Lung (tissue), 12 donors: Measurements from ENCODE around the gene PRSS33. TPM values are rescaled to one million over a fixed set of nuclear protein-coding genes. Genes with fewer than 3 reads are reported as not detected.

Experiments
- ATAC-seq: fragments of 200-7000 bp; cut with Tn5 transposase; one replicate; pipeline ENCODE4 v1.9.1; 2020; ENCODE audit warnings: moderate number of reproducible peaks; ENCODE audit not compliant: insufficient read depth, low FRiP score
- DNase-seq, 3 donors: peaks; one replicate each; pipeline ENCODE4 v3.0.0-alpha.2; 2013 to 2017
- H3K27ac ChIP-seq, 2 donors: one replicate each; pipeline ENCODE4 v1.5.1; 2013; ENCODE audit warnings: mild to moderate bottlenecking in 2 of 2, moderate library complexity in 2 of 2, control low read depth in 1 of 2, inconsistent platforms in 1 of 2, low read depth in 1 of 2, low read length in 1 of 2
- H3K27me3 ChIP-seq, 3 donors: one replicate each; pipeline ENCODE4 v1.5.1; 2013; ENCODE audit warnings: low read length in 2 of 3; ENCODE audit not compliant: control insufficient read depth in 3 of 3, insufficient read depth in 3 of 3
- H3K36me3 ChIP-seq, 4 donors: one replicate each; pipeline ENCODE4 v1.5.1; 2013; ENCODE audit warnings: low read length in 4 of 4, mild to moderate bottlenecking in 1 of 4, moderate library complexity in 1 of 4; ENCODE audit not compliant: control insufficient read depth in 4 of 4, insufficient read depth in 4 of 4
- H3K4me1 ChIP-seq, 5 donors: one replicate each; pipeline ENCODE4 v1.5.1; 2013; ENCODE audit warnings: low read length in 5 of 5, mild to moderate bottlenecking in 2 of 5, moderate library complexity in 1 of 5; ENCODE audit not compliant: control insufficient read depth in 5 of 5, insufficient read depth in 5 of 5
- H3K4me3 ChIP-seq: one replicate; pipeline ENCODE4 v1.5.1; 2013; ENCODE audit warnings: mild to moderate bottlenecking, control low read depth, moderate library complexity
- H3K9ac ChIP-seq, 2 donors: one replicate each; pipeline ENCODE4 v1.5.1; 2013; ENCODE audit warnings: low read length in 2 of 2, control low read depth in 1 of 2; ENCODE audit not compliant: insufficient read depth in 1 of 2
- H3K9me3 ChIP-seq, 4 donors: one replicate each; pipeline ENCODE4 v1.5.1; 2013; ENCODE audit warnings: low read length in 3 of 4, mild to moderate bottlenecking in 1 of 4, moderate library complexity in 1 of 4; ENCODE audit not compliant: control insufficient read depth in 4 of 4, insufficient read depth in 3 of 4
- WGBS, 2 donors: extraction: QIAGEN DNeasy Blood & Tissue Kit; methylation state at CpG; one replicate each; pipeline ENCODE4 v1.1.7; 2013; 5-methylcytosine and 5-hydroxymethylcytosine counted together
- polyA plus RNA-seq, 2 donors: library from polyadenylated mRNA; stranded (reverse); fragments of 200-250 nt; gene quantifications; one replicate each; pipeline ENCODE4 v1.2.1, GENCODE V29; 2013
- total RNA-seq, 2 donors: library from RNA; depleted of rRNA in 1 of 2; stranded (reverse); fragments of >200 nt in 1 of 2; gene quantifications; one replicate each; pipeline ENCODE4 v1.2.1, GENCODE V29; 2014 to 2021
- TF ChIP-seq, protein P1 (sequence below): IDR thresholded peaks from 2 replicates; pipeline ENCODE4 v1.5.1; 2012; ENCODE audit warnings: mild to moderate bottlenecking; ENCODE audit errors: control extremely low read depth, extremely low read depth
- donor health status: control.
- donor health status: control.
- donor health status: Bipolar disorder and iron deficiency.
- donor health status: healthy.
- donor health status: DM: yes; HTN: yes; CAD: no.

PRSS33 gene
- total and polyA plus RNA-seq, 4 donors = 0.08 to 0.12 TPM; not detected in 2

- H3K9ac ChIP-seq = peak within 1 kb of the TSS; percentile 83 to 95
- peak; percentile 95 for ATAC-seq
- peak; percentile 90 to 94 (median 92) for DNase-seq
- H3K9me3 ChIP-seq = no peaks in the 10 kb centered on the region
- H3K27me3 ChIP-seq = peaks cover 0 to 3% (median 3%) of the 10 kb centered on the region in 3 donors
- 0% methylated on average over 61 to 70 of the region's 70 CpGs for WGBS, 2 donors
- H3K36me3 ChIP-seq = peaks cover 0 to 19% (median 17%) of the 10 kb centered on the region in 4 donors
- peak within 1 kb of the TSS; percentile 84 for H3K4me3 ChIP-seq
- H3K4me1 ChIP-seq = peaks cover 2 to 18% (median 12%) of the 10 kb centered on the region in 5 donors
- TF ChIP-seq, protein P1, sequence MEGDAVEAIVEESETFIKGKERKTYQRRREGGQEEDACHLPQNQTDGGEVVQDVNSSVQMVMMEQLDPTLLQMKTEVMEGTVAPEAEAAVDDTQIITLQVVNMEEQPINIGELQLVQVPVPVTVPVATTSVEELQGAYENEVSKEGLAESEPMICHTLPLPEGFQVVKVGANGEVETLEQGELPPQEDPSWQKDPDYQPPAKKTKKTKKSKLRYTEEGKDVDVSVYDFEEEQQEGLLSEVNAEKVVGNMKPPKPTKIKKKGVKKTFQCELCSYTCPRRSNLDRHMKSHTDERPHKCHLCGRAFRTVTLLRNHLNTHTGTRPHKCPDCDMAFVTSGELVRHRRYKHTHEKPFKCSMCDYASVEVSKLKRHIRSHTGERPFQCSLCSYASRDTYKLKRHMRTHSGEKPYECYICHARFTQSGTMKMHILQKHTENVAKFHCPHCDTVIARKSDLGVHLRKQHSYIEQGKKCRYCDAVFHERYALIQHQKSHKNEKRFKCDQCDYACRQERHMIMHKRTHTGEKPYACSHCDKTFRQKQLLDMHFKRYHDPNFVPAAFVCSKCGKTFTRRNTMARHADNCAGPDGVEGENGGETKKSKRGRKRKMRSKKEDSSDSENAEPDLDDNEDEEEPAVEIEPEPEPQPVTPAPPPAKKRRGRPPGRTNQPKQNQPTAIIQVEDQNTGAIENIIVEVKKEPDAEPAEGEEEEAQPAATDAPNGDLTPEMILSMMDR = no peak
- H3K27ac ChIP-seq = peak within 1 kb of the TSS; percentile 99
These were observed 10.0 kb downstream of the PRSS33 start, which contains the start of gene ELOB for GRCh38 chr16:2777231-2777902. Gene ELOB, minus strand, starts transcription at chr16:2777280. Its CDS starts 41 bp downstream, at chr16:2777239.

DNA sequence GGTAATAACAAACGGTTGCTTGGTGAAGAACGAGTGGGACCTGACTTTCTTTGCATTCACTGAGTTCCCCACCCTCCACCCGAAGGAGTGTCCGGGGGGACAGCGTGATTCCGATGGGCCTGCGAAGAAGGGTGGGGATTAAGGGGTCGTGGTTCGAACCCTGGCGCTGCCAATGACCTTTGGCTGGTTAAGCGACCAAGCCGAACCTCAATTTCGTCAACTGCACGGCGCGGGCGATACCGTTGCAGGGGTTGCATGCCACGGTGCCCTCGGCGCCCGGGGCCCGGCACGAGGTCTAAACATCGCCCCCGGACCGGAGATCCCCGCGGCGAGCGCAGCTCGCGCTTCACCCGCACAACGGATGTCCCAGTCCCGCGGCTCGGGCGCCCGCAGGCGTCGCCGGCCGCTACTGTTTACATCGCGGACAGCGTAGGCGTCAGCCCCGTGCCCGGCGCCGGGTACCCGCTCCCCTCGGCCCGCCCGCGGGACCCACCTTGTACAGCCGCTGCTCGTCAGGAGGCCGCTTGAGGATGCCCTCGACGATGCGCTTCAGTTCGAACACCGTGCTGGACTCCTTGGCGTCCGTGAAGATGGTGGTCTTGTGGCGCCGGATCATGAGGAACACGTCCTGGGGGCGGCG, 10.7 kb downstream of the PRSS33 start:
- Histone ChIP-seq H3K9me3 (no peaks in the 10 kb centered on the region), H3K4me1 (peaks cover 2 to 18% (median 12%) of the 10 kb centered on the region in 5 donors), H3K36me3 (peaks cover under 1 to 26% (median 18%) of the 10 kb centered on the region in 4 donors), H3K4me3 (peak overlapping the region; percentile 72), H3K27me3 (no peaks in the 10 kb centered on the region), H3K27ac (peak overlapping the region; percentile 81 to 82), H3K9ac (peak overlapping the region in 1 of 2 donors; percentile 73)
- peak in 1 of 3 donors; percentile 14 for DNase-seq
- TF ChIP-seq, protein P1 = no peak
- ATAC-seq = no peak
- WGBS, 2 donors = 0% methylated on average over 62 to 72 of the region's 72 CpGs

DNA sequence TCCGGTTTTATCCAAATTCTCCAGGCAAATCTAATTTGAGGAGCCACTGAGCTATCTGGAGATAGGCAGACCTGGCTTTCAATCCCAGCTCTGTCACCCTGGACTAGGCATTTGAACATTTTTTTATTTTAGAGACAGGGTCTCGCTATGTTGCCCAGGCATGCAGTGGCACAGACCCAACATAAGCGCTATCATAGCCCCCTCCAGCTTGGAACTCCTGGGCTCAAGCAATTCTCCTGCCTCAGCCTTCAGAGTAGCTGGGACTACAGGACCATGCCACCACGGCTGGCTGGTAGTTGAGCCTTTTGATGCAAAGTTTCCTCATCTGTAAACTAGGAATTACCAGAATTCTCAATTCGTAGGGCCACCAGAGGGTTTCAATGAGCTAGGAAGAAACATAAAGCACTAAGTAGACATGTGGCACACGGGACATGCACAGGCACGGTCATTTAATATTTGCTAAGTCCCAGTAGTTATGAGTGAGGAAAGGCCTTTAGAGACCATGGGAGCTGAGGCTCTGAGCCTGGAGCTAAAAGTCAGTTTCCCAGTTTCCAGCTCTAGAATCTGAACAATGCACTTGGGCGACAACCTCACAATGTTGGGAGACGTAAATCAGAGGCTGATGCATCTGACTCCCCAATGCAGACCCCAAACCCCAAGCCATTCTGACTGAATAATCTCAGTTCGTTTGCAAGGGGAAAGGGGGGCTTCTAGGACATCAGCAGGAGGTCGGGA, 11.4 kb downstream of the PRSS33 start:
- ATAC-seq (no peak), DNase-seq (no peak)
- WGBS, 2 donors = 50 to 61% methylated on average over 11 of the region's 11 CpGs
- H3K36me3 ChIP-seq = peaks cover 8 to 32% (median 22%) of the 10 kb centered on the region in 4 donors
- peaks cover 2 to 18% (median 12%) of the 10 kb centered on the region in 5 donors for H3K4me1 ChIP-seq
- peak overlapping the region; percentile 72 for H3K4me3 ChIP-seq
- no peaks in the 10 kb centered on the region for H3K9me3 ChIP-seq
- TF ChIP-seq, protein P1 = no peak
- H3K27ac ChIP-seq = no peak overlapping the region
- H3K27me3 ChIP-seq = no peaks in the 10 kb centered on the region
- H3K9ac ChIP-seq = peak overlapping the region in 1 of 2 donors; percentile 73
